HL-60 (cell line): ENCODE results near the gene DIAPH1.
"Not testable (repeated sequence)": the region's sequence is repeated elsewhere in the genome, so short reads cannot be mapped to it uniquely, and the experiment has no call there.

Source experiments
- DNase-seq, 2 experiments: peaks; one replicate each; pipeline ENCODE4 v3.0.0-alpha.2; 2010 to 2020; ENCODE audit warnings: low read depth in 1 of 2, low spot score in 1 of 2
- H3K27ac ChIP-seq: fragments of 250-450 bp; sonication (Bioruptor Pico); replicated peaks from 2 replicates; pipeline ENCODE4 v1.5.1; 2020; ENCODE audit warnings: mild to moderate bottlenecking, moderate library complexity
- H3K27me3 ChIP-seq: fragments of 250-450 bp; sonication (Bioruptor Pico); 2 replicates; pipeline ENCODE4 v1.5.1; 2021; ENCODE audit warnings: mild to moderate bottlenecking, moderate library complexity; ENCODE audit not compliant: insufficient read depth, poor library complexity, severe bottlenecking
- H3K4me3 ChIP-seq: replicated peaks from 2 replicates; pipeline ENCODE4 v1.5.1; 2011; ENCODE audit warnings: mild to moderate bottlenecking, control low read depth, low read length; ENCODE audit not compliant: insufficient read depth
- CTCF ChIP-seq: IDR thresholded peaks from one replicate; pipeline ENCODE4 v1.5.1; 2011; ENCODE audit warnings: low read length, control low read depth, inconsistent platforms; ENCODE audit not compliant: insufficient read depth
- GABPA ChIP-seq: IDR thresholded peaks from 2 replicates; pipeline ENCODE4 v1.6.1; 2012; ENCODE audit warnings: low read depth
- POLR2AphosphoS5 ChIP-seq: IDR thresholded peaks from 2 replicates; pipeline ENCODE4 v1.6.1; 2012; ENCODE audit warnings: low read depth
- REST ChIP-seq: IDR thresholded peaks from 2 replicates; pipeline ENCODE4 v1.6.1; 2012; ENCODE audit warnings: low read depth; ENCODE audit not compliant: insufficient replicate concordance
- SPI1 ChIP-seq: IDR thresholded peaks from 2 replicates; pipeline ENCODE4 v1.6.1; 2012; ENCODE audit warnings: low read depth, mild to moderate bottlenecking, borderline replicate concordance

Gene DIAPH1

DNA sequence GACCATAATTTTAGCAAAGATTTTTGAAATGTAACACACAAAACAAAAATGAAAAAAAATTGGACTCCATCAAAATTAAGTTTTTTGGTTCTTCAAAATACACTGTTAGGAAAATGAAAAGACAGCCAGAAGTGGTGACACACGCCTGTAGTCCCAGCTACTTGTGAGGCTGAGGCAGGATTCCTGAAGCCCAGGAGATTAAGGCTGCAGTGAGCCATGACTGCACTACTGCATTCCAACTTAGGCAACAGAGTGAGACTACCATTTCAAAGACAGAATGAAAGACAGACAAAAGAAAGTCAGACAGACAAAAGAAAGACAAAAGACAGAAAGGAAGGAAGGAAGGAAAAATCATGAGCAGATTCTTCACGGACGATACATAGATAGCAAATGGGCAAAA lies 7.5 kb downstream of the DIAPH1 start:
- no peak for TF ChIP-seq REST
- DNase-seq: no peak
- Histone ChIP-seq H3K27ac (peak overlapping the region; percentile 94), H3K27me3 (no peaks in the 10 kb centered on the region), H3K4me3 (no peak overlapping the region)

GRCh38 chr5:141609921-141610320 lies 8.9 kb downstream of the DIAPH1 start:
- not testable (repeated sequence) for DNase-seq, H3K27me3 ChIP-seq, H3K4me3 ChIP-seq
- peak overlapping the region; percentile 94 for H3K27ac ChIP-seq

DNA sequence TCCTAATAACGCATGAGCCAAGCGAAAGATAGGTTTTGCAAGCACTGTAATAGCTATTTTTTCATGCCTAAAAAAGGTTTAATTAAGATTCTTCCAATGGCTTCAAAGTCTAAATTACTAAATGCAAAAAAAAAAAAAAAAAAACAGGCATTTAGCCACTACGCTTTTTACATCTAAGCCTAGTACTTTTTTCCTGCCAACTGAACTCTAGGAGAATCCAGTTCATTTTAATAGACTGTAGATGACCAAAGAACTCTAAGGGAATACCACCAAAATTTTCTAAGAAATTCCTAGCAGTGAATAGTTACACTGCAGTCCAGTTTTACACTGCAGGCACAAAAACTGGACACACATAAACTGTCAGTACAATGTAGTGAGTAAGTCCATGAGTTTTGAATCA lies 9.8 kb downstream of the DIAPH1 start:
- Histone ChIP-seq H3K27me3 (no peaks in the 10 kb centered on the region), H3K27ac (peak overlapping the region; percentile 94), H3K4me3 (no peak overlapping the region)
- DNase-seq: no peak
- TF ChIP-seq REST (no peak), CTCF (no peak), GABPA (no peak), POLR2AphosphoS5 (no peak), SPI1 (no peak)

- no peak for TF ChIP-seq REST
- TF ChIP-seq CTCF: no peak
- no peak for TF ChIP-seq GABPA
- no peak for TF ChIP-seq SPI1
- no peak for TF ChIP-seq POLR2AphosphoS5
- no peaks in the 10 kb centered on the region for H3K27me3 ChIP-seq
- H3K27ac ChIP-seq: peak overlapping the region; percentile 94
- DNase-seq: no peak
- H3K4me3 ChIP-seq: no peak overlapping the region
These were observed 10.2 kb downstream of the DIAPH1 start for GRCh38 chr5:141608557-141608956.
